IPS-NIHi7 (cell line): ENCODE measurements around the gene SLC25A5.
"Not testable (repeated sequence)": the region's sequence is repeated elsewhere in the genome, so short reads cannot be mapped to it uniquely, and the experiment has no call there.

ENCODE experiments used
- DNase-seq: peaks from one replicate; pipeline ENCODE4 v3.0.0; 2012; ENCODE audit warnings: mixed read lengths; ENCODE audit errors: extremely low spot score

Gene SLC25A5

DNA sequence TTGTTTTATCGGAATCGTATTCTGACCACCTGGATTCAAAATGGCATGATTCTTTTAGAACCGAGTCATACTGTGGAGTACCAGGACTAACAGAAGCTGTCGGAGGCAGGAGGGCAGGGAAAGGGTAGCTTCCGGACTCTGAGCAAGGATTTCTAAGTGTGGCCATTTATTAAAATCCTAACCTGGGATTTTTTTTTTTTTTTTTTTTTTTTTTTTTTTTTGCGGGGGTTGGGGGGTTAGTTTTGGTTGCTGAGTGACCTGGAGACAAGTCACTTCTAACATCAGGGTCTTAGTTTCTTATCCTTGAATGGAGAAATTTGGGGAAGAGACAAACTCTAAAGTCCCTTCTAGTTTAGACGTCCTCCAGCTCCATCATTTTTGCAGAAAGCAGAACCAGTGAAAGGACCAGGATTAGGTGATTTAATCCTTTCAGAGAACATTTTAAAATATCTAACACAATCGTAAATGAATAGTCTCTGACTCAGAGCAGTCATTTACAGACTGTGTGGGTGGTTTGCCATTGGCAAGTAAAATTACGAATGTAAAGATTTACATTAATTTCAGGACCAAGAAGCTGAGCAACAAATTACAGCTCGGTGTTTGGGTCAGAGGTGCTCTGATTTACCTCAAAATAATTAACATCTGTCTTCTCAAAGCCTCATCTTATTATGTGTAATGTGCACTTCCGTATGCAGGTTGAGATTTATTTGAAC is 7.3 kb downstream of the SLC25A5 start:
- no peak for DNase-seq

DNA sequence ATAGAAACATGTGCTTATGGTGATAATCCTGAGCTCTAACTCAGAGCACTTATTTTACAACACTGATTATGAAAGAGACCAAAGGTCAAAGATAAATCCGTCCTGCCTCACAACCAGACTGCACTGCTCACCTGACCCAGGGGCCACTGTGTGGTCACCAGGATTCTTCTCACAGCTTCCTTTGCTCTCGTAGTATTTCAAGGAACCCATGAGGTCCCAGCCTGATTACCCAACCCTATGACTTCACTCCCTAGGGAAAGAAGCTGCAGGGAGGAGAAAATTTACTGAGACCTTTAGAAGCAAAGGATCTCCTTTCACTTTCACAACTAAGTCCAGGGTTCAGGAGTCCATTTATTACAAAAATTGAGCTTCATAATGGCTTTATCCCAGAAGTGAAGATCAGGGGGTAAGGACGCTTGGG is 9.6 kb downstream of the SLC25A5 start:
- DNase-seq = no peak

DNA sequence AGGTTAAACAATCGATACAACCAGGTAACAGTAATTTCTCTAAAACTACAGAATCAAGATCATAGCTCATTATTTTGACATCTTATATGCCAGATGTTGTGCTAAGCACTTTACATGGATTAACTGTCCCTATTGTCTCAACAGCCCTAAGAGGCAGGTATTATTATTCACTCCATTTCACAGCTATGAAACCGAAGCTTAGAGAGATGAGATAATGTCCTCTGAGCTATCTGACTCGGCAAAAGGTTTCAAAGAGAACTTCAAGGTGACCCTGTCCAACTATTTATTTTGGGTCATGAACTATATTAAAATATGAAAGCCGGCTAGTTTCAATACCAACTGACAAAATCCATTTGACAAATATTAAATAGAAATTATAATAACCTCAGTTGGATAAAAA is 10.3 kb downstream of the SLC25A5 start:
- no peak for DNase-seq

DNA sequence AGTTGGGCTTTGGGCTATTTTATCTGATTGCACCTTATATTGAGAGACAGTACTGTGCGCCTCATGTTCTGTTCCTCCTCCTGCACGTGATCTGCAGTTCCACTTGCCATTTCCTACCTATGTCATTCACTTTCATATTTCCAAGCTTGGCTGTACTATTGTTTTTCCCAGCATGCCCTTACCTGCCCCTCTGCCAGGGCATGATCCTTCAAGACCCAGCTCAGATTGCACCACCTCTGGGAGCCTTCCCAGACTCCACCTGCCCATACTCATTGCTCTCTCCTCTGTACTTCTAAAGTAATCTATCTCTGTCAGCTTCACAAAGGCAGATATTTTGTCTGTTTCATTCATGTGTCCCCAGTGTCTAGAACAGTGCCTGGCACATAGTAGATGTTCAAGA is 11.6 kb downstream of the SLC25A5 start:
- DNase-seq = no peak

DNA sequence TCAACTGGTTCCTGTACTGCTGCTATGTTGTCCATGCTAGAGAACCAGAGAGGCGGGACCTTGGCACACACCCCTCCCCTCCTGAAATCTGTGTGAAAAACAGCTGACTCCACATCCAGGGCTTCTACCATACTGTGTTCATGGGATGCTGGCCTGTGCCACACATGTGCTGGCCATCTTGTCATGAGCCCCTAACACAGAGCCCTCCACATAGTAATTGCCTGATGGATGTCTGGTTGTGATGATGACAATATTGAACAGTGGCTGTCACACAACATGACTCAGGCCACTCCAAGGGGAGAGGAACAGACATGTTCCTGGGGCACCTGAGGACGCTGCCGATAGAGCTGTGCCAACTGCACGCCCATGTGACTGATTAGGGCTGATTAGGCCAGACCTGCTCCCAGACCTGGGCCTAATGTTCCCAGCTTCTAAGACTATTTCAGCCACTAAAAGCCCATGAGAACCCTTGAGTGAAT is 13.1 kb downstream of the SLC25A5 start:
- DNase-seq = no peak

DNA sequence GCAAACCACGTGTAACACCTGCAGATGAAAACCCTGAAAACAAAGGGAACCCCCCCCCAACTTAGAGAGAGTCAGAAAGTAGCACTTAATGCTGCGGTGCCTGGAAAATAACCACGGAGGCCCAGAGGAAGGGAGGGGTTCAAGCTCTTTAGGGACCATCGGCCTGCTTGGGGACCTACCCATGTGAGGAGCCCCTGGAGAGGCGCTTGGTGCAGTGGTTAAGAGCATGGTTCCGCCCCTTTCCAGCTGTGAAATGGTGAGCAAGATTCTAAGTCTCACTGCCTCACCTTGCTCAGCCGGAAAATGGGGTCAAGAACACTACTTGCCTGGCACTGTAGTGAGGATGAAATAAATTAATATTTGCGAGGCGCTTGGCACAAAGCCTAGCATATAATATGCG is 13.8 kb downstream of the SLC25A5 start:
- DNase-seq = no peak

DNA sequence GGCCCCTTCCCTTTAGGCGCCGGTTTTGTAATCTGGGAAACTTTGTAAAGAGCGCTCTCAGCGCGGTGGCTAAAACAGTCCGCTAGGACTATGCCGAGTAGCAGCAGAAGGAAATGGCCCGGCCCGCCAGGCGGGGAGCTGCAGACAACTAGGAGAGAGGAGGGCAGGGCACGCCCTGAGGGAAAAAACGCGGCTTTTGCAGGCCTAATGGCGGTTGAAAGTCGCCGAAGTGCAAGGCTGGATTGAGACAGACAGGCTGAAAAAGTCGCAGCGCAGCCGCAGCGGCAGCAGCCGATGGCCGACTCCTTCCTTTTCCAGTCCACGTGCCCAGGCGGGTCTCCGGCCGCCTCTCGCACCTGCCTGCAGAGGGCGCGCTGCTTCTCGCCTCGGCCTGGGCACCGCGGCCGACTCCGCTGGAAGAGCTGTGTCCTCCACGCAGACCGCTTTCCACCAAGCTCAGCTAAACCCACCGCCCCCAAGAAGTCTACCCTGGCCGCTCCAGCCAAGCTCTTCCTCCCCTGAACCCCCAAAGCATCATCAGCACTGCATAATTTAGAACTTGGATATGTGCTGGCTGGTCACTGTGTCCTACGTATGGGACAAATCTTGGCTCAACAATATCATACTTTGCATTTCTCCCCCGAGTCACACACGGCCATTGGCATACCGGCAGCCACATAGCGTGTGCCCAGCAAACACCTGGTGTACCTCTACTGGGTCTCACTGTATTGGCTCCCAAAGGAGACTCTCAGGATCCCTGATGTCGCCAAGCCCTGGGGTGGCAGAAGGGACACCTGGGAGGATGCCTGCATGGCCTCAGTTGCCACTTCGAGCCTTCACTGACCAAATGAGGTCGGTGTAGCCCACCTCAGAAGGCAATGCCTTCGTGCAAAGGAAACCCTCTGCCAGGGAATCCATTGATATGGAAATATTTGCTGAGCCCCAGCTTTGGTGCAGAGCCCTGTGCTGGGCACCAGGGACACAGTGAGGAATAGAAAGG is 14.5 kb downstream of the SLC25A5 start:
- peak; percentile 63 for DNase-seq

DNA sequence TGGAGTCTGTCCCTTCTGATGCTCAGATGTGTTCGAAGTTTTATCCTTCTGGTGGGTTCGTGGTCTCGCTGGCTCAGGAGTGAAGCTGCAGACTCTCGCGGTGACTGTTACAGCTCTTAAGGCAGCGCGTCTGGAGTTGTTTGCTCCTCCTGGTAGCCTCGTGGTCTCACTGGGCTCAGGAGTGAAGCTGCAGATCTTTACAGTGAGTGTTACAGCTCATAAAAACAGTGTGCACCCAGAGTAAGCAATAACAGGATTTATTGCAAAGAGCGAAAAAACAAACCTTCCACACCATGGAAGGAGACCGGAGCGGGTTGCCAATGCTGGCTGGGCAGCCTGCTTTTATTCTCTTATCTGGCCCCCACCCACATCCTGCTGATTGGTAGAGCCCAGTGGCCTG is 18.5 kb downstream of the SLC25A5 start:
- DNase-seq = no peak

DNA sequence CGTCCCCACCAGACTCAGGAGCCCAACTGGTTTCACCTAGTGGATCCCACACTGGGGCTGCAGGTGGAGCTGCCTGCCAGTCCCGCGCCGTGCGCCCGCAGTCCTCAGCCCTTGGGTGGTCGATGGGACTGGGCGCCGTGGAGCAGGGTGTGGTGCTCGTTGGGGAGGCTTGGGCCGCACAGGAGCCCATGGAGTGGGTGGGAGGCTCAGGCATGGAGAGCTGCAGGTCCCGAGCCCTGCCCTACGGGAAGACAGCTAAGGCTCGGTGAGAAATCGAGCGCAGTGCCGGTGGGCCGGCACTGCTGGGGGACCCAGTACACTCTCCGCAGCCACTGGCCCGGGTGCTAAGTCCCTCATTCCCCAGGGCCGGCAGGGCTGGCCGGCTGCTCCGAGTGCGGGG is 19.5 kb downstream of the SLC25A5 start:
- not testable (repeated sequence) for DNase-seq

DNA sequence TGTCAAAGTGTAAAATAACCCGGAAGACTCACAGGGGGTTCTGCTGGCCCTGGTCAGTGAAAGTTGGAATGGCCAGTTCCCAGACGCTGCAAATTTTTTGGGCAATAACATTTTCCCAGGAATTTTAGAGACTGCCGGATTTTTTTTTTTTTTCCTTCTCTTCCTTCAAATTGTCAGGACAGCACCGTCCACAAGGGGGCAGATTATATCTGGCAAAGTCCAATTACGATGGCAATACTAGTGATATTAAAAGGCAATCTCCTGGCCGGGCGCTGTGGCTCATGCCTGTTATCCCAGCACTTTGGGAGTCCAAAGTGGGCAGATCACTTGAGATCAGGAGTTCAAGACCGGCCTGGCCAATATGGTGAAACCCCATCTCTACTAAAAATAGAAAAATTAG is 20.5 kb downstream of the SLC25A5 start:
- no peak for DNase-seq

DNA sequence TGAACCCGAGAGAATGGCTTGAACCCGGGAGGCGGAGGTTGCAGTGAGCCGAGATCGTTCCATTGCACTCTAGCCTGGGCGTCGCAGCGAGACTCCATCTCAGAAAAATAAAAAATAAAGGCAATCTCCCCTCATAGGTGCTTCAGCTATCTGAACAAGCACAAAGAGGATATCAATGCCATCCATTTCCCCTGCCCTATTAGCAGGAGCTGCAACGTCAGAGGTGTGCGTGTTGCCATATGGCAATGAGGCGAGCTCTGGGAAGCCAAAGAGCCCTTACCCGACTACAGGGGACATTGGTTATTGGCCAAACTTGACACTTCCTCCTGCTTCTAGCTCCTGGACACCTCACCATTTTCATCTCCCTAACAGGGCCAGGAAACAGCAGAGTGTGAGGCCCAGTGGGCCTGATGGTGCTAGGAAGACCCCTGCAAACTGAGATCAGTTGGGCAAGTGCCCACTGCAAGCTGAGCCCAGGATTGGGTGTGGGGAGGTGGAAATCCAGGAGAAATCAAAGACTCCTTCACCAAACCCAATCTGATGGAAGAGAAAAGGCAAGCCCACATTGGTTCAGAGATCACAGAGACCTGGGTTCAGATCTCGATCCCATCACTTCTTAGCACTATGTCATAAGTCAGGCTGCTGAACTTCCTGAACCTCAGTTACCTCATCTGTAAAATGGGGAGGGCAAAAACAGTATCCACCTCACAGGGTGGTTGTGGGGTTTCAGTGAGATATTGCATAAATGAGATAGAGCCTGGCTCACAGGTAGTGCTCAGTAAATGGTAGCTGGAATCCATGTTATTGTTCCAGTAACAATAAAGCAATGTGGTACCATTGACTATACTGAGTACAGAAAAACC is 21.2 kb downstream of the SLC25A5 start:
- no peak for DNase-seq

DNA sequence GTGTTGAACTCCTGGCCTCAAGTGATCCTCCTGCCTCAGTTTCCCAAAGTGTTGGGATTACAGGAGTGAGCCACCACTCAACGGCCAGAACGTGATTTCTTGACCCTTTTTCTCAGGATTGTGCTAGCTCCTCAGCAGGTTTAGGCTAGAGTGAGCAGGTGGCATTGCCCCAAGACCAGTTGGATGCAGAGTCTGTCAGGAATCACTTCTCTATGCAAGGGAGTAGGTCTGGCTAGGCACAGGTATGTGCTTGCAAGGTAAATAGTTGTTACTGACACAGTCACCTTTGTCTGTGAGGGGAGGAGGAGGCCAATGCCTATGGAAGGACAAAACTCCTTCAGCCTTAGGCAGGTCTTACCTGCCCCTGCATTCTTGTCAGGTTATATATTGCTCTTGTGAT is 24.2 kb downstream of the SLC25A5 start:
- no peak for DNase-seq

DNA sequence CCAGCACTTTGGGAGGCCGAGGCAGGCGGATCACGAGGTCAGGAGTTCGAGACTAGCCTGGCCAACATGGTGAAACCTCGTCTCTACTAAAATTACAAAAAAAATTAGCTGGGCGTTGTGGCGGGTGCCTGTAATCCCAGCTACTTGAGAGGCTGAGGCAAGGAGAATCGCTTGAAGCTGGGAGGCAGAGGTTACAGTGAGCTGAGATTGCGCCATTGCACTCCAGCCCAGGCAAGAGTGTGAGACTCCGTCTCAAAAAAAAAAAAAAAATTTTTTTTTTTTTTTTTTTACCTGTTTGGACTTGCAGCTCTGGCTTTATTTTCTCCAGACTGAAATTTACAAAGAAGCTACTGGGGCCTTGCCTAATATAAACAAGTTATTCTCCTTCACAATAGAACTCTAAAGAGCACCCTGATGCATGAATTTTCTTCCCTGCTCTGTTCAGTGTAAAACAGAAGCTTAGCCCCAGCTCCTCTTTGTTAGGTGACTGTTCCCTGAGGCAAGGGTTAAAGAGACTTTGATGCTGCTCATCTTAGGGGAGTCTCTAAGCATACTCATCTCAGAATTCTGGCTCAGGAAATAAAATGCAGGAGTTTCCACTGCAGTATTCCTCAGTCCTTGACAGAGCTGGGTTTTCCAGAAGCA is 25.7 kb downstream of the SLC25A5 start:
- DNase-seq = not testable (repeated sequence)

DNA sequence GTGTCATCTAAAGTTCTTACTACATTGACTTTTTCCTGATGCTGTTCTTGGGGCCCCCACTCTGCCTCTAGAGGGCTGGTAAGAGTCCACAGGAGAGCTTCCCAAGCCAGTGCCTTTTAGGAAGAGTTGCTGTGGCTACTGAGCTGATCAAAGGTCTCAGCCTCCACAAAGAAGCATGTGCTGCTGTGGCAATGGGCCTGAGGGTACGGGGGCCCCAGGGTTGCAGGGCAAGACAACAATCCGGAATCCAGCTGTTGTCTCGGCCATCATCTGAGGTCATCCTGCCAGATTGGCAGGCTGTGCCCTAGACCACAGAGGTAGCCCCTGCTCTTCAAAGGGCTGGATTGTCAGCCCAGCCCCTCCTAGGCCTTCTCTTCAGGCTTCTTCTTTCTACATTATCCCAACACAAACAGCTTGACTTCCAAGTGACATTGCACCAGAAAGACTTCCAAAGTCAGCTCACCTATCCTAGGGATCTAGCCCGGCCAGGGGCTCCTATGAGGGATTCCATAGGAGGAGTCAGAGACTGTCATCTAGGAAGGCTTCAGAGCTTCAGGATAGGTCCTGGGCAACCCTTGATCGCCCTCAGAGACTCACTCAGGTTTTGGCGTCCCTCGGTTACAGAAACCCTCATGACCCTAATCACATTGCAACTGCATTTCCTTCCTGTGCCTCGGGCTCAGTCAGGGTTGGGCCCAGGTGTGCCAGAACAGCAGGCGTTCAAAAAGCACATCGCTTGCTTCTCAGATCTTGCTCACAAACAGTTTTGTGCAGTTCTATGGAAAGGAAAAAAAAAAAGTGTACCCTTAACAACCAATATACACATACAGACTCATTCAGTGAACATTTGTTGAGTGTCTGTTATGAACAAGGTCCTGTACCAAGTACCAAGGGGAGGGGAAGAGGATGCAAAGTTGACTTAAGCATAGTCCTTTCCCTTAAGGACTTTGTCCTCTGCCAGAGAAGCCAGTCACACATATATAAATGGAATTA is 27.8 kb downstream of the SLC25A5 start:
- no peak for DNase-seq

DNA sequence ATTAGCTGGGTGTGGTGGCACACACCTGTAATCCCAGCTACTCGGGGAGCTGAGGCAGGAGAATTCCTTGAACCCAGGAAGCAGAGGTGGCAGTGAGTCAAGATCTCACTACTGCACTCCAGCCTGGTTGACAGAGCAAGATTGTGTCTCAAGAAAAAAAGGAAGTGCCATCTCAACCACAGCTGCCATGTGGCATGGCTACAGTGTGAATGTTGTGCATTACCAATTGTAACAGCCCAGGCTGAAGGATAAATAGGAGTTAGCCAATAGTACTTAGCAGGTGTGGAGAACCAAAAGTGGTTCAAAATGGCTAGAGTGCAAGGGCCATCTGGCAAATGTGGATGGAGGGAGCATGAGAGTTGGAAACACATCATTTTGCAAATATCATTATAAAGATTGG is 28.9 kb downstream of the SLC25A5 start:
- no peak for DNase-seq

DNA sequence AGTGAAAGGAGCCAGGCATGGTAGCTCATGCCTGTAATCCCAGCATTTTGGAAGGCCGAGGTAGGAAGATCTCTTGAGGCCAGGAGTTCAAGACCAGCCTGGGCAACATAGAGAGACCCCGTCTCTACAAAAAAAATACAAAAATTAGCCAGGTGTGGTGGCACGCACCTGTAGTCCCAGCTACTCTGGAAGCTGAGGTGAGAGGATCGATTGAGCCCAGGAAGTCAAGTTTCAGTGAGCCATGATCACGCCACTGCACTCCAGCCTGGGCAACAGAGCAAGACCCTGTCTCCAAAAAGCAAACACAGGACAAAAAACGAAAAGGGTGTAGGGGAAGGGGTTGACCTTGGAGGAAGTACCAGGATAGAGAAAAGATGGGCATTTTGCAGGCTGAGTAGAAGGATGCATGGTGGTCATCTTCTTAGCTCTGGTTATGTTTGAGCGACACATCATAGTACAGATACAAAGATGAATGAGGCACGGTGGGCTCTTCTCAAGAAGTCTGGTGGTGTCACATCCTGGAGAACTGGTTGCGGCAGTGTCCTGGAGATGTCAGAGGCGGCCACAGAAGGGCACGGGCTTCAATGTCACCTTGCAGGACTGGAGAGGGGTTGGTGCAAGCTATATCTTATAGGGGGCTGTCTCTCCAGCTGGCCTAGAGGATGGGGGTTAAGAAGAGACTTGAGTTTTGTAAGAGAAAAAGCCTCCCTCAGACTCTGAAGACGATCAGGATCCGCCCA is 32.0 kb downstream of the SLC25A5 start:
- no peak for DNase-seq

DNA sequence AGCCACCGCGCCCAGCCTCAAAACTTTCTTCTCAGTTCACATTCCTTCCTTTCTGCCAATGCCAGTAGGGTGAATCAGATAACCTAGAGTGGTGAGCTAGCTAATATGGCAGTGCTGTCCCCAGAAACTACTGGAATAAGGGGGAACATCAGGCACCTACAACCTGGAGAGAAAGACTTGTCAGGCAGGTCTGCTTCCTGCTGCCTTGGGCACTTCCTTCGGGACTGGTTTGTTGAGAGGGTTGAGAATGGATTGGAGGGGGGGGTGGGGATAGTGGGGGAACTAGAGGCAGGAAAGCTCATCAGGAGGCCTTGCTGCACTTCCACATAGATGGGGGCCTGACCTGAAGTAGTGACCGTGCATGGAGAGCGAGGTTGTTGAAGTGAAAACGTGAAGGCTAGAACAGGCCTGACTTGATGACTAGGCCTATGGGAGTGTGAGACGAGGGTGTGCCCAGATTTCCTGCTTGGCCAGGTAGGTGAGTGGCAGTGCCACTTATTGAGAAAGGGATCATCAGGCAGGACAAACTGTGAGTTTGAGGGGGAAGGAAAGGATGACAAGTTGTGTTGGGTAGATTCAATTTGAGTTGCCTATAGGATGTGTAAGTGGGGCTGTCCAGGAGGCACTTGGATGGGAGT is 33.4 kb downstream of the SLC25A5 start:
- no peak for DNase-seq

DNA sequence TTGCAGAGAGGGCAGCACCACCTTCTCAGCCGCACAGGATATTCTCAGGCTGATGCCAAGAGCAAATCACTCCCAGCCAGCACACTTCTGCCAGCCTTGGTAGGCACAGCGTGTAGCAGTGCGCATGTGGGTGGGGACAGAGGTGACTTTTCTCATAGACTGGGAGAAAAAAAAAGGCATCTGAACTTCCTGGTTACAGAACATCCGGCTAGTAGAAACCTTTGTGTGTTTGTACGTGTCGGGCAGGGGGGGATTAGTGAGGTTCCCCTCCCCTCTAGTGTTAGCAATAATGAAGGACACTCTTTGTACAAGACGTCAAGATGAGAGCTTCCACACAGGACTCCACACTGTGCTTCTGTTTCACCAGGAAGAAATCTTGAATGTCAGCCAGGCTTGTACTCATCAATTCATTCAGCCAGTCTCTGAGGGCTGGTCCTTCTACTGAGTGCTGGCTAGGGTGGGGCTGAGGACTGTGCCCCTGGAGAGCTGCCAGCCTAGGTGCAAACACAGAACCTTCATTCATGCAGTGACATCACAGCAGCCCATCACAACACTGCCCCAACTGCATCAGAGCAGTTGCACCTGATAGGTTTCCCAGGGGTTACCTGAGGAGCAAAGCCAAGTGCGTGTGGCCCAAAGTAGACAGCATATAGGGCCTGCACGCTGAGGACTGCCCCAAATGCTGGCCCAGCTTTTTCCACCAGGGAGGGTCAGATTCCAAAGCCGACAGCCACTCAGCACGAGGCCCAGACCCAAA is 34.7 kb downstream of the SLC25A5 start:
- no peak for DNase-seq
